Uterus (tissue), 2 donors: ENCODE data around the gene EFEMP1.

ENCODE experiments used
- CTCF ChIP-seq, 4 experiments: fragments of 200-600 bp in 2 of 4; fragments of 450-650 bp in 2 of 4; sonication (generic) in 2 of 4; IDR thresholded peaks; one replicate each; pipeline ENCODE4 v1.5.1; 2016 to 2019; ENCODE audit warnings: antibody characterized with exemption in 4 of 4, mild to moderate bottlenecking in 2 of 4, moderate library complexity in 1 of 4
- POLR2A ChIP-seq, 2 donors: fragments of 450-650 bp; IDR thresholded peaks; one replicate each; pipeline ENCODE4 v1.6.1; 2016; ENCODE audit warnings: antibody characterized with exemption in 2 of 2, mild to moderate bottlenecking in 1 of 2, moderate library complexity in 1 of 2

DNA sequence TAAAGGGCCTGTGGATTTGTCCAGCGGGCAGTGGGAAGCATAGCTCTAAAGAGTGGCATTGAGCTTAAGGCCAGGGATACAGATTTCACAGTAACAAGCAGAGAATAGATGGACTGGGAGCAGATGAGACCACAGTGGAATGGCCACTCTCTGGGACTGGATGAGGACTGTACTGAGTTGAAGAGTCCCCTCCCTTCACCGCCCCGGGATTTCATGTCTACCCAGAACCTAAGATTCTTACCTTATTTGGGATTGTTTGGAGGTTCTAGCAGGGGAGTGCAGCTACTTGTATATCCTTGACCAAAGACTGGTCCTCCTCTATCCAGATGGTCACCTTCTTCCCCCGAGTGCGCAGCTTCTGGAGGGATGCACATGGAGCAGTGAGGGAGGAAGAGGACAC is 28.0 kb upstream of the EFEMP1 start:
- TF ChIP-seq CTCF (IDR thresholded peaks at IDR 0.05) (no peak), POLR2A (IDR thresholded peaks at IDR 0.05) (no peak)
